HCEC 1CT (cell line): ENCODE measurements around the gene TLDC2.
"Not testable (repeated sequence)": the region's sequence is repeated elsewhere in the genome, so short reads cannot be mapped to it uniquely, and the experiment has no call there.

Source experiments
- DNase-seq: peaks from one replicate; pipeline ENCODE4 v3.0.0-alpha.2; 2017

The TLDC2 gene

DNA sequence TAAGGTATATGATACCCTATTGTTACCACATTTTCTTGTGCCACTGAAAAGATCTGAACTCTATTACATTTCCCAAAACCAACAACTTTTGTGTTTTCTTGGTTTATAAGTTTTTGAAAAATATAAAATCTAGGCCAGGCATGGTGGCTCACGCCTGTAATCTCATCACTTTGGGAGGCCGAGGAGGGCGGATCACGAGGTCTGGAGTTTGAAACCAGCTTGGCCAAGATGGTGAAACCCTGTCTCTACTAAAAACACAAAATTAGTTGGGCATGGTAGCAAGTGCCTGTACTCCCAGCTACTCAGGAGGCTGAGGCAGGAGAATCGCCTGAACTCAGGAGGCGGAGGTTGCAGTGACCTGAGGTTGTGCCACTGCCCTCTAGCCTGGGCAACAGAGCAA lies 41.3 kb downstream of the TLDC2 start:
- DNase-seq = no peak

DNA sequence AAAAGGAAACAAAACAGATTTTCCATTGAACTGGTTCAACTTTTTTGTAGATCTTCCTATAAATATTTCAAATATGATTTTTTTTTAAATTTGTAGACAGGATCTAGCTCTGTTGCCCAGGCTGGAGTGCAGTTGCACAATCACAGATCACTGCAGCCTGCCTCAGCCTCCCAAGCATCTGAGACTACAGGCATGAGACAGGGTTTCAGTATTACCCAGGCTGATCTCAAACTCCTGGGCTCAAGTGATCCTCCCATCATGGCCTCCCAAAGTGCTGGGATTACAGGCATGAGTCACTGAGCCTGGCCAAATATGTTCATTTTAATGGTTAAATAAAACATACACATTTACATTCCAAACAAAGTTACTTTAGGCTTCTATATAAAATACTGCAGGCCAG lies 42.0 kb downstream of the TLDC2 start:
- DNase-seq = peak; percentile 28

DNA sequence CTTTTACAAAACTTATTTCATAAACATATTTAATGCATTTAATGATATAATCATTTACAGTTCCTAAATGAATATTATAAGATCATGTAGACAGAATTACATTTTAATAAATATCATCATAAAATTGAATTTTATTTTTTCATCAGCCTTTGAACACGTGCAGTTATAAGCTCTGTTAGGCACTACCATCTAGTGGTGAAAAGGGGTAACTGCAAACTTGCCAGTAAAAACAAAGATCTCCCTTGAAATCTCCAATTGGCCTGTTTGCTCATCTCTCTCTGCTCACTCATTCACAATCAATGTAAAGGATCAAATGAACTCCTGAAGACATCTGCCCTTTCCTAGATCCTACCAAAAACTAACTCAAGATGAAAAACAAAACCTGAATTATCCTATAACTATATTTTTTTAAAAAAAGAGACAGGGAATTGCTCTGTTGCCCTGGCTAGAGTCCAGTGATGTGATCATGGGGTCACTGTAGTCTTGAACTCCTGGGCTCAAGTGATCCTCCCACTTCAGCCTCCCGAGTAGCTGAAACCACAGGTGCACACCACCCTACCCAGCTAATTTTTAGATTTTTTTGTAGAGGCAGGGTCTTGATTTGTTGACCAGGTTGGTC lies 43.9 kb downstream of the TLDC2 start:
- DNase-seq = peak; percentile 68

DNA sequence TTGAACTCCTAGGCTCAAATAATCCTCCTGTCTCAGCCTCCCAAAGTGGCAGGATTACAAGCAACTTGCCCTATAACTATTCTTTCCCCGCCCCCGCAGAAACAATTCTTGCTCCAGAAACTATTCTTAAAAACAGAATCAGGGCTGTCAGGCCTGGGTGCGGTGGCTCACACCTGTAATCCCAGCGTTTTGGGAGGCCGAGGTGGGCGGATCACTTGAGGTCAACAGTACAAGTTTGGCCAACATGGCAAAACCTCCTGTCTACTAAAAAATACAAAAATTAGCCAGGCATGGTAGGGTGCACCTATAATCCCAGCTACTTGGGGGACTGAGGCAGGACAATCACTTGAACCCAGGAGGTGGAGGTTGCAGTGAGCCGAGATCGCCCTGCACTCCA lies 44.4 kb downstream of the TLDC2 start:
- DNase-seq = no peak

DNA sequence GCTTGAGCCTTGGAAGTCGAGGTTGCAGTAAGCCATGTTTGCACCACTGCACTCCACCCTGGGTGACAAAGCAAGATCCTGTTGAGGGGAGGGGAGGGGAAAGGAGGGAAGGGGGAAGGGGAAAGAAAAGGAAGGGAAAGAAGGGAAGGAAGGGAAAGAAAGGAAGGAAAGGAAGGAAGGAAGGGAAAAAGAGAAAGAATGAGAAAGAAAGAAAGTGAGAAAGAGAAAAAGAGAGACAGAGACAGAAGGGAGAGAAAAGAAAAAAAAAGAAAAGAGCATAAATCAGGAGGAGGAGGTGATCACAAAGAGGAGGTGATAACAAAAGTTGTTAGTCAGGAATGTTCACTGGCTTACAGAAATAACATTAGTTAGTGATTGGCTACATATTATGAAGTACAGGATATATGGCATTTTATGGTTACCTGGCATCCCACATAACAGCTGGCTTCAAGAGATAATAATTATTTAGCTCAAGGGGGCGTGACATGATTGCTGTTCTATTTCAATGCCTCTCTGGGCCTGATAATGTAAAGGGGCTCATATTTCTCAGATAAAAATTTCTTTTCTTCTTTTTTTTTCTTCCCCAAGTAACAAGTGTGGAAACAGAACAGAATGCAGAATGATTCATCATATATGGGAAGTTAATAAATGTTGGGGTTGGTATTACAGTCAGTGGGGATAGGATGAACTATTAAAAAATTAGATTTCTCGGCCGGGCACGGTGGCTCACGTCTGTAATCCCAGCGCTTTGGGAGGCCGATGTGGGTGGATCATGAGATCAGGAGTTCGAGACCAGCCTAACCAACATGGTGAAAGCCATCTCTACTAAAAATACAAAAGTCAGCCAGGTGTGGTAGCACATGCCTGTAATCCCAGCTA lies 48.5 kb downstream of the TLDC2 start:
- DNase-seq = no peak

DNA sequence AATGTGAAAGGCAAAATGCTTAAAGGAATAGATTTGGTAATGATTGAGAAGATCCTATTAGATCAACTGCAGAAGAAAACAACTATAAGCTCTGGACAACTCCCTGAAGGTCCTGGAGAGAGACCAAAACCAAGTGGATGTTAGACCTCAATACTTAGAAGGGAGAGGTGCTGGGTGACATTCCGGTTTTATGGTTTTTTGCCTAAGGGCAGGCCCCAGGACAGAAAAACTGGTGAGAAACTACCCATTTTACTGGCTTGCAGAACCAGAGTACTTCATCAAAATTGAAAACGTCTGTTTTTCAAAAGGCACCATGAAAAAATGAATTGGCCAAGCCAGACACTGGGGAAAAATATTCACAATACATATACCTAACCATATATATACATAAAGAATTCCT lies 49.3 kb downstream of the TLDC2 start:
- no peak for DNase-seq

DNA sequence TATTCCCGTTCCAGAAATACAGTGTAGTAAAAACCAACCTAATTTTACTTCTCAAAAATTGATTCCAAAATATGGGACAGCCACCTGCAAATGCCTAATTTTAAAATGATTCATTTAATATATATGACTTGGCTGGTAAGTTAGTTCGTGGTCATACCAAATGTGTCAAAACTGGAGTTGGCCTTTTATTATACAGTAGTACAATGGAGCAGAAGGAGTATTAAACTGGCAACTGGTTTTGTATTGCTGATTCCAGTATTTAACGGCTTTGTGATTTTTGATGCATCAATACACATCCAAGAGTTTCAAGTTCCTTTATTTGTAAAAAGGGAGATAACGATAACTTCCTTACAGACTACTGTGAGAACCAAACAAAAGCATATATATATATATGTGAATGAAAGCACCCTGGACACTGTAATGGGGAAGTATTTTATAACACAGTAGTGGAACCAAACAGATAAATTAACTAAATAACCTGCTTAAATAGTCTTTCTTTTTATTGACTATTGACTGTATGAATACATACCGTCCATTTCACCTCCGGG lies 50.8 kb downstream of the TLDC2 start:
- no peak for DNase-seq

DNA sequence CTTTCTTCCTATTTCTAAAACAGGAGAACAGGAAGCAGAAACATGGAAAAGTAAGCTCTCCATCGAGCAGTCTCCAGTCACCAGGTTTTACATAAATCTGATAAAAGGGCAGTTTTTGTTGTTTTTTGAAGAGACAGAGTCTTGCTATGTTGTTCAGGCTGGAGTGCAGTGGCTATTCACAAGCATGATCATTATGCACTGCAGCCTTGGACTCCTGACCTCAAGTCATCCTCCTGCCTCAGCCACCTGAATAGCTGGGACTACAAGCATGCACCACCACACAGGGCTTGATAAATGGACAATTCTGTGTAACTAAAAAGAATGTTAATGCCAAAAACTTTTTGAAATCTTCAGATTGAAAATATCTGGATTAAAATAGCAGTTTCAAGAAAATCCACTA lies 51.8 kb downstream of the TLDC2 start:
- no peak for DNase-seq

DNA sequence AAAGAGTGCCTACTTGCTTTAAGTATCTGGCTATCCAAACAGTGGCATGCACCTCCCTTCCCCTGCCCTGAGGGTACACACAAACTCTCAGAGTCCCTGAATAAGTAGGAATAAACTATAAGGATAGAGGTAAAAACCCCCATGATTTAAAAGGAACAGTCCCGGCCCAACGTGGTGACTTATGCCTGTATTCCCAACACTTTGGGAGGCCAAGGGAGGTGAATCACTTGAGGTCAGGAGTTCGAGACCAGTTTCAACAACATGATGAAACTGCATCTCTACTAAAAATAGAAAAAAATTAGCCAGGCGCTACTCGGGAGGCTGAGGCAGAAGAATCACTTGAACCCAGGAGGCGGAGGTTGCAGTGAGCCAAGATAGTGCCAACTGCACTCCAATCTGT lies 53.4 kb downstream of the TLDC2 start:
- DNase-seq = peak; percentile 44

DNA sequence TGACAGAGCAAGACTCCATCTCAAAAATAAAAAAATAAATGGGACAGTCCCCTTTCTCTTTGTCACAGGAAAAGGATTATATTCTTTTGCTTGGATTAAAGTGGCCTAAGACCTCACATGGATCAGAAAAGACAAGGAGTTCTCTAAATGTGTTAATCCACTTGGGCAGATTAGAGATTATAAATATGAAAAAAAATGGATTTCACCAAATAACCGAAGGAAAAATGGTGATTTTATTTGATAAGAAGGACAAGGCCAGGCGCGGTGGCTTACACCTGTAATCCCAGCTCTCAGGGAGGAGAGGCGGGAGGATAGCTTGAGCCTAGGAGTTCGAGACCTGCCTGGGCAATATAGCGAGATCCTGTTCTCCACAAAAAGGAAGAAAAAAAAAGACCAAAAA lies 53.8 kb downstream of the TLDC2 start:
- no peak for DNase-seq

DNA sequence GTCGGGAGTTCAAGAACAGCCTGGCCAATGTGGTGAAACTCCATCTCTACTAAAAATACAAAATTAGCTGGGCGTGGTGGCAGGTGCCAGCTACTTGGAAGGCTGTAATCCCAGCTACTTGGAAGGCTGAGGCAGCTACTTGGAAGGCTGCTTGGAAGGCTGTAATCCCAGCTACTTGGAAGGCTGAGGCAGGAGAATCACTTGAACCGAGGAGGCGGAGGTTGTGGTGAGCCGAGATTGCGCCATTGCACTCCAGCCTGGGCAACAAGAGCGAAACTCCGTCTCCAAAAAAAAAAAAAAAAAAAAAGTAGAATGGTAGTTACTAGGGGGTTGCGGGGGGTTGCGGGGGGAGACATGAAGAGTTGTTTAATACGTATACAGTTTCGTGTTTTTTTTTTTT lies 56.1 kb downstream of the TLDC2 start:
- not testable (repeated sequence) for DNase-seq

DNA sequence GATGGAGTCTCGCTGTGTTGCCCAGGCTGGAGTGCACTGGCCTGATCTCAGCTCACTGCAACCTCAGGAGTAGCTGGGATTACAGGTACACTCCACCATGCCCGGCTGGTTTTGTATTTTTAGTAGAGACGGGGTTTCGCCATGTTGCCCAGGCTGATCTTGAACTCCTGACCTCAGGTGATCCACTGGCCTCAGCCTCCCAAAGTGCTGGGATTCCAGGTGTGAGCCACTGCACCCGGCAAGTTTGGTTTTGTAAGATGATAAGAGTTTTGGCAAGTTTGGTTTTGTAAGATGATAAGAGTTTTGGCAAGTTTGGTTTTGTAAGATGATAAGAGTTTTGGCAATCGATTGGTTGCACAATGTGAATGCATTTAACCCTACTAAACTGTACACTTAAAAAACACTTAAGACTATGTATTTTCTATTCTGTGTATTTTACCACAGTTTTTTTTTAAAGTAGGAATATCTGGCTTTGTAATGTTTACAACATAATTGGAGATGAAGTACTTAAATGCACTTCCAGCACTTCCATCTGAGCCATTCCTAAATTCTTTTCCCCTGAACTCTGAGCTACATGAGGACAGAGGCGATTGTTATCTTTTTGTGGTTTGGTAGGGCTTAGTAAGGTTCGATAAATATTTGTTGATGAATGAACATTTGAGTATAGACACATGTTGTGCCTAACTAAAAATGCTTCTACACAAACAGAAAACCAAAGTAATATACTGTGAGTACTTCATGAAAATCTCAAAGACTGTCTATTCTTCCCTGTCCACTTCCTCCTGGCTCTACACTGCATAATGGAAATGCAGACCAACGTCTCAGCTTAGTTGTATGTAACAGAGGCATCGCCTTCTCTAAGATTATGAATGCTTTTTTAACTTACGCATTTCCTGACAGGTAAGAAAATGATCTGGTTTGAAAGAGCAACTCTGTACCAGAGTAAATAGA lies 56.8 kb downstream of the TLDC2 start:
- DNase-seq = peak; percentile 49

DNA sequence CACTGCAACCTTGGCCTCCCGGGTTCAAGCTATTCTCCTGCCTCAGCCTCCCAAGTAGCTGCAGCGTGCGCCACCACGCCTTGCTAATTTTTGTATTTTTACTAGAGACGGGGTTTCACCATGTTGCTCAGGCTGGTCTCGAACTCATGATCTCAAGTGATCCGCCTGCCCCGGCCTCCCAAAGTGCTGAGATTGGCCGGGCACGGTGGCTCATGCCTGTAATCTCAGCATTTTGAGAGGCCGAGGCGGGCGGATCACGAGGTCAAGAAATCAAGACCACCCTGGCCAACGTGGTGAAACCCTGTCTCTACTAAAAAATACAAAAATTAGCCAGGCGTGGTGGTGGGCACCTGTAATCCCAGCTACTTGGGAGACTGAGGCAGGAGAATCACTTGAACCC lies 57.6 kb downstream of the TLDC2 start:
- not testable (repeated sequence) for DNase-seq

DNA sequence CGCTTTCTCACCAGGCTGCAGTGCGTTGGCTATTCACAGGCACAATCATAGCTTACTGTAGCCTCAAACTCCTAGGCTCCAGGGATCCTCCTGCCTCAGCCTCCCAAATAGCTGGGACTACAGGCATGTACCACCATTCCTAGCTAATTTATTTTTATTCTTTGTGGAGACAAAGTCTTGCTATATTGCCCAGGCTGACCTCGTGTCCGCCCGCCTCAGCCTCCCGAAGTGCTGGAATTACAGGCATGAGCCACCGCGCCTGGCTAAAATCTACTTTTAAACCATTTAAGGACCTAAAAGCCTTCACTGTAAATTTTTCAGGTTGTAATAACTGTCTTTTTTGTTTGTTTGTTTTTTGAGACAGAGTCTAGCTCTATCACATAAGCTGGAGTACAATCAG lies 60.4 kb downstream of the TLDC2 start:
- DNase-seq = no peak

DNA sequence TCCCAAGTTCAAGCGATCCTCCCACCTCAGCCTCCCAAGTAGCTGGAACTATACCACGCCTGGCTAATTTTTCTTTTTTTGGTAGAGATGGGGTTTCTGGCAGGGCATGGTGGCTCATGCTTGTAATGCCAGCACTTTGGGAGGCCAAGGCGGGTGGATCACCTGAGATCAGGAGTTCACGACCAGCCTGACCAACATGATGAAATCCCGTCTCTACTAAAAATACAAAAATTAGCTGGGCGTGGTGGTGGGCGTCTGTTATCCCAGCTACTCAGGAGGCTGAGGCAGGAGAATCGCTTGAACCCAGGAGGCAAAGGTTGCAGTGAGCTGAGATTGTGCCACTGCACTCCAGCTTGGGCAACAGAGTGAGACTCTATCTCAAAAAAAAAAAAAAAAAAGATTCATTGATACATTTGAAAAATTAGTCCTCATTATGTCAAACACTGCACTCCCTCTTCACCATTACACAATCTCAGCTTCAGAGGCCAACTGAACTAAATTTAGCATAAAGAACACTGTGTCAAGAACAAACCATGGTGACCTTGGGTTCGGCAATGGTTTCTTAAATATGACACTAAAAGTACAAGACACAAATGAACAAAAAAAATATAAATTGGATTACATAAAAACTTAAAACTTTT lies 60.9 kb downstream of the TLDC2 start:
- not testable (repeated sequence) for DNase-seq

DNA sequence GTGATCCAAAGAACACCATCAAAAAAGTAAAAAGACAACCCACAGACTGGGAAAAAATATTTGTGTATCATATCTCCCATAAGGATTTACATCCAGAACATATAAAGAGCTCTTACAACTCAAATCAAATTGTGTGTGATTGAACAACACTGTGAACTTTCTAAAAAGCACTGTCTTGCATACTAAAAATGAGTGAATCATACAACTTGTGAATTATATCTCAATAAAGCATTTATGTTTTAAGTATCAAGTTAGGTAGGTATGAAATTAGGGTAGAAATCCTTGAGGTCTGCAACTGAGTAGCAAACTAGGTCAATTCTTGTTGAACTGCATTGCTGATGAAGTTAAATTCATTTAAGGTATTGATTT lies 61.4 kb downstream of the TLDC2 start:
- DNase-seq = no peak

DNA sequence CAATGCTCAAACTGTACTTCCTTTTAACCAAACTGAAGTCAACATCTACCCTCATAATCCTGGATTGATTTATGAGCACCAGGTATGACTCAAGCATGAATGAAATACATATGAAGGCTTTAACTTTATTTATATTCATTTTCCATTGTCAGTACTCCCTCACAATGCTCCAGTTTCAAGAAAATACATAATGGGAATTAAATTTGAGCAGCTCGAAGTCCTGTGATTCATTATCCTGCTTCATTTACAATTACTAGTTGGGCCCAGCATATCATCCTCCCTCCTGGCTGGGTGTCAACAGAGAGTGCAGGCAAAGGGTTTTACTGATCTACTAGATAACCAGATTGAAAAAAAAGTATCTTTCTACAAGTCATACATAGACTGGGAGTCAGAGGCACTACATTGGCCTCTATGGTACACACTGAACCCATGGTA lies 65.5 kb downstream of the TLDC2 start:
- DNase-seq = peak; percentile 3
